ENCODE measurements around the gene TIMD4.

Gene TIMD4

DNA sequence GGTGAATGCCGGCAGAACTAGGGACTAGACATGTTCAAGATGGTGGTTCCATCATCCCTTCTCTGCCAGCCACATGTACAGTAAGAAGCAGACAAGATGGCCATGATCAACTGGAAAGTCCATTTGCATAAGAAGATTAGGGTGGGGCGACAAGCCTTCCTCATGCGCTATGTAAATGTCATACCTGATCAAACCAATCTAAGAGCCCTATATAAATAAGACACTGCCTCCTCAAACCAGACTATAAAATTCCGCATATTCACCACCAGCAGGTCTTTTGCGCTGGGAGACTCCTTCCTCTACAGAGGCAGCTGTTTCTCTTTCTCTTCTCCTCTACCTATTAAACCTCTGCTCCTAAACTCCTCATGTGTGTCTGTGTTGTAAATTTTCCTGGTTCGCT, 53.8 kb downstream of the TIMD4 start:
- TF ChIP-seq, protein P1, sequence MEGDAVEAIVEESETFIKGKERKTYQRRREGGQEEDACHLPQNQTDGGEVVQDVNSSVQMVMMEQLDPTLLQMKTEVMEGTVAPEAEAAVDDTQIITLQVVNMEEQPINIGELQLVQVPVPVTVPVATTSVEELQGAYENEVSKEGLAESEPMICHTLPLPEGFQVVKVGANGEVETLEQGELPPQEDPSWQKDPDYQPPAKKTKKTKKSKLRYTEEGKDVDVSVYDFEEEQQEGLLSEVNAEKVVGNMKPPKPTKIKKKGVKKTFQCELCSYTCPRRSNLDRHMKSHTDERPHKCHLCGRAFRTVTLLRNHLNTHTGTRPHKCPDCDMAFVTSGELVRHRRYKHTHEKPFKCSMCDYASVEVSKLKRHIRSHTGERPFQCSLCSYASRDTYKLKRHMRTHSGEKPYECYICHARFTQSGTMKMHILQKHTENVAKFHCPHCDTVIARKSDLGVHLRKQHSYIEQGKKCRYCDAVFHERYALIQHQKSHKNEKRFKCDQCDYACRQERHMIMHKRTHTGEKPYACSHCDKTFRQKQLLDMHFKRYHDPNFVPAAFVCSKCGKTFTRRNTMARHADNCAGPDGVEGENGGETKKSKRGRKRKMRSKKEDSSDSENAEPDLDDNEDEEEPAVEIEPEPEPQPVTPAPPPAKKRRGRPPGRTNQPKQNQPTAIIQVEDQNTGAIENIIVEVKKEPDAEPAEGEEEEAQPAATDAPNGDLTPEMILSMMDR (conservative IDR thresholded peaks at IDR 0.05): no peak
- no peak overlapping the region for H3K27ac ChIP-seq

DNA sequence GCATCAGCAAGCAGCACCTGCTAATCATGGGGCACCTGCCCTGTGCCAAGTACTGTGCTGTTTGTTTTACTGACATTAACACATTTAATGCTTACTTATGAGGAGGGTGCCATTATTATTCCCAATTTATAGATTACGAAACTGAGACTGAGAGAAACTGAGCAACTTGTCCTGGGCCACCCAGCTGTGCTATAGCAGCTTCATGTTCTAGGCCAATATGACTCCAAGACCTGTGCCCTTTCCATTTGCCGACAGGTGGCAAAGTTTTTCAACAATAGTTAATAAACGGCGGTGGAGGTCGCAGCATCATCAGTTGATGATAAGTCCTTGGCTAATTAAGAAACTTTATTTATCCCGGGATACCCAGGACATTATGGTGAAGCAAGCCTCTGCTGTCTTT, 55.4 kb downstream of the TIMD4 start:
- no peak overlapping the region for H3K27ac ChIP-seq
- TF ChIP-seq, protein P1 (conservative IDR thresholded peaks at IDR 0.05): no peak

DNA sequence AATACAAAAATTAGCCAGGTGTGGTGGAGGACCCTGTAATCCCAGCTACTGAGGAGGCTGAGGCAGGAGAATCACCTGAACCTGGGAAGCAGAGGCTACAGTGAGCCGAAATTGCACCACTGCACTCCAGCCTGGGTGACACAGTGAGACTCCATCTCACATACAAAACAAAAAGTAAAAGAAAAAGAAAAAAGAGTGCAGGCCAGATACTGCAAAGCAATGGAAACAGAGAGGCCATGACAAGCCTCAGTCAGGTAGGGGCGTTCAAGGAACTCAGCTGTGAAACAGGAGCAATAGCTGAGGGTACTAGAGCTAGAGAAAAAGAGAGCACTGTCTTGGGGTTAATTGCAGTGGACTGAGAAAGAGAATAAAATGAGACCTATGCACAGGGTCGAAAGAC, 56.2 kb downstream of the TIMD4 start:
- H3K27ac ChIP-seq: no peak overlapping the region
- TF ChIP-seq, protein P1 (conservative IDR thresholded peaks at IDR 0.05): no peak

DNA sequence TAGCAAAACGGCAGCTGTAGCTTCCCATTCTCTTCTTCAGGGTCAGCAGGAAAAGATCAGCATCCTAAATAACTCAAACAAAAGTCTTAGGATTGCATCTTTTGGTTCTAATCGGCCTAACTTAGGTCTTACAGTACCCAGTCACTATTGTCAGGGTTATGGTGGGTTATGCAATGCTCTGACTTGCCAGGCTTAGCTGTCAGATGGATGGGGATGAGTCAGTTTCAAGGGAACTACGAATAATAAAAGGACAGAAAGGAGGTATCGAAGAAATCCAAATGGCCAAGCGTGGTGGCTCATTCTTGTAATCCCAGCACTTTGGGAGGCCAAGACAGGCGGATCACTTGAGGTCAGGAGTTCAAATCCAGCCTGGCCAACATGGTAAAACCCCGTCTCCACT, 66.5 kb downstream of the TIMD4 start:
- H3K27ac ChIP-seq: no peak overlapping the region
- TF ChIP-seq, protein P1 (conservative IDR thresholded peaks at IDR 0.05): no peak

DNA sequence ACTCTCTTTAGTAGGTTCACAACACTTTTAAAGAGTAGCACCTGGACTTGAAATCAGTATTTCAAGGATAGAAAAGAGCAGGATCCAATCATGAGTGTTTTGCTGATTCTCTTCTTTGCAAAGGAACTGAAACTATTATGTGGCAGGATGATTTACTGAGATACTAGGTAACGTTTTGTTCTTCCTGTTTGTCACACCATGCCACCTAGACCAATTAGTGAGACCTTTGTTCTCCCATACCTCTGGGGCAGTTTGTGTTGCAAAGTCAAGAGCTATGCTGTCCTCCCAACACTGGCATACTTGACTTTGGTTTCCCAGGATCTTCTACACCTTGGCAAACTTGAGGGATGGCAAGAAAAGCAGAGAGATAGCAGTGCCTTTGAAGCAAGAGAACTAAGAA, 69.5 kb downstream of the TIMD4 start:
- H3K27ac ChIP-seq: no peak overlapping the region
- TF ChIP-seq, protein P1 (conservative IDR thresholded peaks at IDR 0.05): no peak

DNA sequence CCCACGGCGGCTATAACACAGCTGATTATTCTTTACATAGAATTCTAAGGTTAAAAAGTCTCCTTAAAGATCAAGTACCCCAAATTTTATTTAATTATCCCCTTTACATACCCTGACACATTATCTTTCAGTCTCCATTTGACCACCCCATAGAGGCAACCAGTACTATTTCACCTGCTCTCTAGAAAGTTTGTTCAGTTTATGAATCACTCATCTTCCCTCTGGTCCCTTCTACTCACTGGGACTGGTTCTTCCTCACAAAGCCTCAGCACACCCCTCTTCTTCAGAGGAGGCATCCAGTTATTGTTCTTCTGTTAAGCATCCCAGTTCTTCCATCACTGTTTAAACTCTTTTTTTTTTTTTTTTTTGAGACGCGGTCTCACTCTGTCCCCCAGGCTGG, 70.2 kb downstream of the TIMD4 start:
- H3K27ac ChIP-seq: no peak overlapping the region
- TF ChIP-seq, protein P1 (conservative IDR thresholded peaks at IDR 0.05): no peak

DNA sequence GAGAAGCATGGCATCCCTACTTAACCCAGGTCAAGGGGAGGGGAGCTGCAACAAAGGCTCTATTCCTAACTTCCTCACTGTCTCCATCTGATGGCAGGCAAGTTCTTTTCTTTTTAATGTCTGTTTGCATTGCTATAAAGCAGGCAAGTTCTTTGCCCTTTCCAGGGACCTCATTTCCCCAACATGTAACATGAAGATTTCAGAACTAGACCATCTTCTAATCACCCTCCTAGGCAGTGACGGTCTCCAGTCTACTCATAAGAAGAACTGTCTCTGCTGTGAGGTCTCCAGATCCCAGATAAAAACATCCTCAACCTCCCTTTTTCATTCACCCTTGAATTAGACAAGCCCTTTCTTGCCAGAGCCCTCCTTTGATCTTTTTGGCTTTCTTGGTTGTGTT, 70.8 kb downstream of the TIMD4 start:
- H3K27ac ChIP-seq: no peak overlapping the region

More for the DNA sequence above, 70.8 kb downstream of the TIMD4 start:
- TF ChIP-seq, protein P1 (conservative IDR thresholded peaks at IDR 0.05): peak; percentile 34

Data from VCaP (cell line).